KMS-11 (cell line): ENCODE results near the gene DOK3.

Source experiments
- H2AFZ ChIP-seq: fragments of 200-600 bp; sonication (generic); 2 replicates; pipeline ENCODE4 v1.6.1; 2016; ENCODE audit warnings: antibody characterized with exemption, mixed run types, low read depth
- H3K27ac ChIP-seq: fragments of 200-600 bp; sonication (generic); 2 replicates; pipeline ENCODE4 v1.6.1; 2016; ENCODE audit warnings: mild to moderate bottlenecking, mixed run types
- H3K27me3 ChIP-seq: fragments of 200-600 bp; sonication (generic); 2 replicates; pipeline ENCODE4 v1.6.1; 2017; ENCODE audit warnings: mild to moderate bottlenecking, low read depth, mixed run types, moderate library complexity; ENCODE audit not compliant: insufficient read depth
- H3K36me3 ChIP-seq: fragments of 200-600 bp; sonication (generic); 2 replicates; pipeline ENCODE4 v1.6.1; 2017; ENCODE audit warnings: mild to moderate bottlenecking, mixed run types; ENCODE audit not compliant: insufficient read depth
- H3K4me1 ChIP-seq: fragments of 200-600 bp; sonication (generic); 2 replicates; pipeline ENCODE4 v1.6.1; 2016; ENCODE audit warnings: mild to moderate bottlenecking, low read depth, mixed run types; ENCODE audit not compliant: poor library complexity, severe bottlenecking
- H3K4me2 ChIP-seq: fragments of 200-600 bp; sonication (generic); 2 replicates; pipeline ENCODE4 v1.7.0; 2016; ENCODE audit warnings: mild to moderate bottlenecking, mixed run types
- H3K4me3 ChIP-seq: fragments of 200-600 bp; sonication (generic); IDR thresholded peaks from 2 replicates; pipeline ENCODE4 v1.6.1; 2017; ENCODE audit warnings: low read depth, low read length, mixed read lengths; ENCODE audit not compliant: insufficient read depth
- H3K79me2 ChIP-seq: fragments of 200-600 bp; sonication (generic); 2 replicates; pipeline ENCODE4 v1.6.1; 2016; ENCODE audit warnings: low read depth, mixed run types; ENCODE audit not compliant: insufficient read depth
- H3K9ac ChIP-seq: fragments of 200-600 bp; sonication (generic); 2 replicates; pipeline ENCODE4 v1.6.1; 2016; ENCODE audit warnings: mild to moderate bottlenecking, mixed run types
- H4K20me1 ChIP-seq: fragments of 200-600 bp; sonication (generic); 2 replicates; pipeline ENCODE4 v1.6.1; 2016; ENCODE audit warnings: mild to moderate bottlenecking, mixed run types; ENCODE audit not compliant: insufficient read depth
- TF ChIP-seq, protein P1 (sequence below): fragments of 200-600 bp; sonication (generic); conservative IDR thresholded peaks from 2 replicates; pipeline ENCODE4 v1.6.1; 2017; ENCODE audit warnings: low read depth, mild to moderate bottlenecking, antibody characterized with exemption, low read length, moderate library complexity, mixed read lengths

Gene DOK3

DNA sequence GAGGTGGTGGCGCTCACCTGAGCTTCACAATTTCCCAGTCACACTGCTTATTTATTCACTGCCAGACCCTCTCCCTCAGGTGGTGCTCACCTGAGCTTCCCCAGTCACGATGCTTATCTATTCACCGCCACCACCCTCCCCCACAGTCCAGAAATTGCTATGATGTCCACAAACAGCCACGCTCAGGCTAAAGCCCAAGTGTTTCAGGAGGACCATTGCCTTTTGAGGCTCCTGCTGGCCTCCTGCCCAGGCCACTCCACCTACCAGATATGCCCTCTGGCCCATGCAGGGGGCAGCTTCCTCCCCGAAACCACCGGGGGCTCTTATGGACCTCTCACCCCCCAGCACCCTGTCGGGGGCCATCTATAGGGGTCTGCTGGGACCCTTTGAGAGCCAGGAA, 16.8 kb downstream of the DOK3 start:
- peaks cover 8% of the 10 kb centered on the region for H3K4me1 ChIP-seq
- no peaks in the 10 kb centered on the region for H3K79me2 ChIP-seq
- TF ChIP-seq, protein P1, sequence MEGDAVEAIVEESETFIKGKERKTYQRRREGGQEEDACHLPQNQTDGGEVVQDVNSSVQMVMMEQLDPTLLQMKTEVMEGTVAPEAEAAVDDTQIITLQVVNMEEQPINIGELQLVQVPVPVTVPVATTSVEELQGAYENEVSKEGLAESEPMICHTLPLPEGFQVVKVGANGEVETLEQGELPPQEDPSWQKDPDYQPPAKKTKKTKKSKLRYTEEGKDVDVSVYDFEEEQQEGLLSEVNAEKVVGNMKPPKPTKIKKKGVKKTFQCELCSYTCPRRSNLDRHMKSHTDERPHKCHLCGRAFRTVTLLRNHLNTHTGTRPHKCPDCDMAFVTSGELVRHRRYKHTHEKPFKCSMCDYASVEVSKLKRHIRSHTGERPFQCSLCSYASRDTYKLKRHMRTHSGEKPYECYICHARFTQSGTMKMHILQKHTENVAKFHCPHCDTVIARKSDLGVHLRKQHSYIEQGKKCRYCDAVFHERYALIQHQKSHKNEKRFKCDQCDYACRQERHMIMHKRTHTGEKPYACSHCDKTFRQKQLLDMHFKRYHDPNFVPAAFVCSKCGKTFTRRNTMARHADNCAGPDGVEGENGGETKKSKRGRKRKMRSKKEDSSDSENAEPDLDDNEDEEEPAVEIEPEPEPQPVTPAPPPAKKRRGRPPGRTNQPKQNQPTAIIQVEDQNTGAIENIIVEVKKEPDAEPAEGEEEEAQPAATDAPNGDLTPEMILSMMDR, result no peak
- no peaks in the 10 kb centered on the region for H3K36me3 ChIP-seq
- H3K9ac ChIP-seq, result no peak overlapping the region
- H3K4me2 ChIP-seq, result no peak overlapping the region
- H4K20me1 ChIP-seq, result no peaks in the 10 kb centered on the region
- no peak overlapping the region for H2AFZ ChIP-seq
- H3K4me3 ChIP-seq, result no peak overlapping the region
- H3K27me3 ChIP-seq, result no peaks in the 10 kb centered on the region
- H3K27ac ChIP-seq, result no peak overlapping the region

DNA sequence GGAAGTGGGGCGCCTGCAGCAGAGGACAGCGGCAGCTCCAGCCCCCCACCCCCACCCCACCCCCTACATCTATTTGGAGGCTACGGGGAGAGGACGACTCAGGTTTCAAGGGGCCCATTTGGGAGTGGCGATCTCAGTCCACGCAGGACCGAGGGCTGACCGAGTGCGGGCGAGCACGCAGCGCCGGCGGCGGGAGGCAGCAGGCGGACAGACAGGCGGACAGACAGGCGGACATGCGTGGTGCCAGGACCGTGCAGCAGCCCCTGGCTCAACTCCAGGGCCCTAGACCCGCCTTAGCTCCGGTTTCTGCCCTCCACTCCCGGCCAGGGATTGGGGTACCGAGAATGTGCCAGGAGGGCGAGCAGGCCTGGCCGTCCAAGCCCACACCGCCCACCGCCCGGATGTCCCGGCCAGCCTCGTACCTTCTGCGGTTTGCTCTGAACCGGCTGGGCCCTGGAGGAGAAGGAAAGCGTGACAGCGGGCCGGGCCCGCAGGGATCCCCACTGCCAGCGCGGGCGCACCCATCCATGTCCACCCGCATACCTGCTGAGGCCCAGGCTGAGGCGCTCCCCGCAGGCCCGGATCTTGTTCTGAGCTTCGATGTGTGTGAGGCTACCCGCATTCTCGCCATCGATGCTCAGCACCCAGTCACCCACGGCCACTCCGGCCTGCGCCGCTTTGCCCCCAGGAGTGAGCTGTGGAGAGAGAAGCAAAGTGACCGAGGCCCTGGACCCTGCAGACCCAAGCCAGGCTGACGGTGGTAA, 17.5 kb downstream of the DOK3 start:
- Histone ChIP-seq H3K27me3 (no peaks in the 10 kb centered on the region), H3K9ac (no peak overlapping the region), H3K79me2 (no peaks in the 10 kb centered on the region), H3K4me1 (peaks cover 8% of the 10 kb centered on the region), H3K4me2 (no peak overlapping the region), H2AFZ (no peak overlapping the region), H4K20me1 (no peaks in the 10 kb centered on the region), H3K36me3 (no peaks in the 10 kb centered on the region), H3K4me3 (no peak overlapping the region), H3K27ac (no peak overlapping the region)
- TF ChIP-seq, protein P1, result no peak

DNA sequence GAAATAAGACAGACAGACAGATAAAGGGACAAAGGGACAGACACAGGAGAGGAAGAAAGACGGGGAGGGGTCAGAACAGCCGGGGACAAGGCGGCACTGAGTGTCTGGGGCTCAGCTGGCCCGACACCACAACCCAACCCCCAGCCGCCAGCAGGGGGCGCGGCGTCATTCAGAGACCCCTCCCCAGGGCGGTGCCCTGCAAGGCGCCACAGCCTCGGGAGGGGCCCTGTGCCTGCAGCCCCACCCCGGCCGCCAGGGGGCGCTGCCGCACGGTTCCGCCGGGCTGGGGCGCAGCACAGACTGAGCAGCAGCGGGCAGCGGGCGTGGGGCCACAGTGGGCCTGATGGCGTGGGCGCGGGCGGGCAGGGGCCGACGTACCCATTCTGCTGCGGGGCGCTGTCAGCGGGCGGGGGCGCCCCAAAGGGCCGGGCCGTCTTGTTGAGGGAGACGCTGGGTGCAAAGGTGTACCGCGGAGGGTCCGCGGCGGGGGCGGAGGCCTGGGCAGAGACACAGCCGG, 18.1 kb downstream of the DOK3 start:
- Histone ChIP-seq H3K9ac (no peak overlapping the region), H3K36me3 (no peaks in the 10 kb centered on the region), H3K27me3 (no peaks in the 10 kb centered on the region)

DNA sequence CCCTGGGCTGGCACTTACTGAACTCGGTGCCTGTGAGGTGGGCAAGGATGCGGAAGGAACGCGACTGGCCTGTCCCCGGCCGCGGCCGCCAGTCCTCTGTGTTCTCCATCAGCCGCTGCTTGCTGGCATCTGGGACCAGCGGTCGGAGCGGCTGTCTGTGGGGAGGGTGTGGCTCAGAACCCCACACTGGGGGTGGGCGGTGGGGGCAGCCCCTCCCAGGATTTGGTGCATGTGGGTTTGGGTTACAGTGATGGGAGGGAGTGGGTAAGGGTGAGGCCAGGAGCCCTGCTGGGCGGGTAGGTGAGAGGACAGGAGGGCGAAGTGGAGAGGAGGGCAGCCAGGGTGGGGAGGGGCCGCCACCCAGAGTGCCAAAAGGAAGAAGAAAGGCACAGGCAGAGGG, 18.6 kb downstream of the DOK3 start:
- H3K4me3 ChIP-seq, result no peak overlapping the region
- H3K27me3 ChIP-seq, result no peaks in the 10 kb centered on the region
- H3K36me3 ChIP-seq, result no peaks in the 10 kb centered on the region
- H4K20me1 ChIP-seq, result no peaks in the 10 kb centered on the region
- H3K4me2 ChIP-seq, result no peak overlapping the region
- H3K79me2 ChIP-seq, result no peaks in the 10 kb centered on the region
- H3K9ac ChIP-seq, result no peak overlapping the region
- no peak overlapping the region for H2AFZ ChIP-seq
- TF ChIP-seq, protein P1, result no peak
- no peak overlapping the region for H3K27ac ChIP-seq
- peaks cover 5% of the 10 kb centered on the region for H3K4me1 ChIP-seq

More for the DNA sequence above, 18.1 kb downstream of the DOK3 start:
- peaks cover 8% of the 10 kb centered on the region for H3K4me1 ChIP-seq
- H3K4me3 ChIP-seq, result no peak overlapping the region
- TF ChIP-seq, protein P1, result no peak; the same call in 1 of the 2 replicates
- no peak overlapping the region for H2AFZ ChIP-seq
- H3K27ac ChIP-seq, result no peak overlapping the region
- no peaks in the 10 kb centered on the region for H3K79me2 ChIP-seq
- H3K4me2 ChIP-seq, result no peak overlapping the region
- no peaks in the 10 kb centered on the region for H4K20me1 ChIP-seq
